ENCODE data around the gene KRTAP24-1. TPM values are rescaled to one million over a fixed set of nuclear protein-coding genes. Genes with fewer than 3 reads are reported as not detected.

The KRTAP24-1 gene
- not detected for total RNA-seq

- DNase-seq (no peak), ATAC-seq (no peak)
- Mint-ChIP-seq H3K27ac (no peak within 1 kb of the TSS), H3K36me3 (ENCODE audit: low read depth) (no peaks in the 10 kb centered on the region), H3K4me1 (ENCODE audit: low read depth) (no peaks in the 10 kb centered on the region), H3K9me3 (no peaks in the 10 kb centered on the region), H3K4me3 (no peak within 1 kb of the TSS), H3K27me3 (no peaks in the 10 kb centered on the region)
- TF ChIP-seq, protein P1, sequence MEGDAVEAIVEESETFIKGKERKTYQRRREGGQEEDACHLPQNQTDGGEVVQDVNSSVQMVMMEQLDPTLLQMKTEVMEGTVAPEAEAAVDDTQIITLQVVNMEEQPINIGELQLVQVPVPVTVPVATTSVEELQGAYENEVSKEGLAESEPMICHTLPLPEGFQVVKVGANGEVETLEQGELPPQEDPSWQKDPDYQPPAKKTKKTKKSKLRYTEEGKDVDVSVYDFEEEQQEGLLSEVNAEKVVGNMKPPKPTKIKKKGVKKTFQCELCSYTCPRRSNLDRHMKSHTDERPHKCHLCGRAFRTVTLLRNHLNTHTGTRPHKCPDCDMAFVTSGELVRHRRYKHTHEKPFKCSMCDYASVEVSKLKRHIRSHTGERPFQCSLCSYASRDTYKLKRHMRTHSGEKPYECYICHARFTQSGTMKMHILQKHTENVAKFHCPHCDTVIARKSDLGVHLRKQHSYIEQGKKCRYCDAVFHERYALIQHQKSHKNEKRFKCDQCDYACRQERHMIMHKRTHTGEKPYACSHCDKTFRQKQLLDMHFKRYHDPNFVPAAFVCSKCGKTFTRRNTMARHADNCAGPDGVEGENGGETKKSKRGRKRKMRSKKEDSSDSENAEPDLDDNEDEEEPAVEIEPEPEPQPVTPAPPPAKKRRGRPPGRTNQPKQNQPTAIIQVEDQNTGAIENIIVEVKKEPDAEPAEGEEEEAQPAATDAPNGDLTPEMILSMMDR (IDR thresholded peaks at IDR 0.05) = no peak
- intact Hi-C loops (cut with micrococcal nuclease) = no loop called here
- ChIA-PET CTCF (no interaction called here), POLR2A (no interaction called here)
These were observed at the start of gene KRTAP24-1 for GRCh38 chr21:30282850-30283249. Gene KRTAP24-1 (minus strand): TSS chr21:30282950. CDS start chr21:30282932, 18 bp downstream.

DNA sequence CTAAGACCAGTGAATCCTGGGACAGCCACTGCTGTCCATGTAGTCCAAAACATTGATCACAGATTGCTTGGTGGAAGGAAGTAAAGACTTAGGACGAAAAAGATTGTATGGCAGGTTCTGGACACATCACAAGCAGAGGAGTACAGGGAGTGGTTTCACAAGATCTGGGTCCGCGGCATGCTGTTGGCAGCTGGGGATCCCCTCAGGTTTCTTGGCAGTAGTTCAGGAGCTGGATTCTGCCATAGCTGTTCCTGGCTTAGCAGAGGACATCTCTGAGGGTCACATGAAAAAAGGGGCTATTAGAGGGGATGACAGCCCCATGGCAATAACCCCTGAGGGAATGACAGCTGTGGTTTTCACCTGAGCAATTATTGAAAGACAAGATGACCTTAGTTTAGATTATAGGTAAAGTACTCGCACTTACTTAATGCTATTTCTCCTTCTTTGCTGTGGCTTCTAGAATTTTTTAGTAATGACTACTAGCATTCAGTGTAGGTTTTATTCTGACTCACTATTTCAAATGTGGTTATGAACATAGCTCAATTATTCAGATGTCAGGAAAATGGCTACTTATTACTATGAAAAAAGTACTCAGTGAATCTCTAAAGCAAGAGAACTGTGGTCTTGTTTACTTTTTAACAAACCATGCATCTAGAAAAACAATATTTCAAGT lies 46.6 kb upstream of the KRTAP24-1 start:
- Mint-ChIP-seq H3K4me1 (ENCODE audit: low read depth) (no peaks in the 10 kb centered on the region), H3K27ac (no peak overlapping the region), H3K4me3 (no peak overlapping the region), H3K27me3 (peaks cover 3% of the 10 kb centered on the region), H3K9me3 (peaks cover 12% of the 10 kb centered on the region), H3K36me3 (ENCODE audit: low read depth) (peaks cover 1% of the 10 kb centered on the region)
- ATAC-seq = no peak
- ChIA-PET POLR2A (no interaction called here), CTCF (interaction anchor here (0.6 kb wide), 1 partner anchor 784 kb away, joined by 3 read pairs; no protein-coding TSS in a partner anchor)
- no peak for DNase-seq
- TF ChIP-seq, protein P1 (IDR thresholded peaks at IDR 0.05) = no peak
- intact Hi-C loops (cut with micrococcal nuclease) = no loop called here

- no peak for DNase-seq
- intact Hi-C loops (cut with micrococcal nuclease) = no loop called here
- TF ChIP-seq, protein P1 (IDR thresholded peaks at IDR 0.05) = no peak
- Mint-ChIP-seq H3K9me3 (peaks cover 12% of the 10 kb centered on the region), H3K4me3 (no peak overlapping the region), H3K4me1 (ENCODE audit: low read depth) (no peaks in the 10 kb centered on the region), H3K36me3 (ENCODE audit: low read depth) (peaks cover 1% of the 10 kb centered on the region), H3K27ac (no peak overlapping the region), H3K27me3 (peaks cover 3% of the 10 kb centered on the region)
- ATAC-seq = no peak
- ChIA-PET POLR2A (no interaction called here), CTCF (interaction anchor here (1.2 kb wide), 1 partner anchor 14 kb away, joined by 3 read pairs; no protein-coding TSS in a partner anchor)
These were observed 43.6 kb upstream of the KRTAP24-1 start for GRCh38 chr21:30326390-30326789.

- DNase-seq (no peak), ATAC-seq (no peak)
- intact Hi-C loops (cut with micrococcal nuclease) = no loop called here
- Mint-ChIP-seq H3K4me1 (ENCODE audit: low read depth) (no peaks in the 10 kb centered on the region), H3K4me3 (no peak within 1 kb of the TSS), H3K27ac (no peak within 1 kb of the TSS), H3K9me3 (no peaks in the 10 kb centered on the region), H3K27me3 (peaks cover 5% of the 10 kb centered on the region), H3K36me3 (ENCODE audit: low read depth) (peaks cover 1% of the 10 kb centered on the region)
- CTCF ChIA-PET = no interaction called here
- POLR2A ChIA-PET = no interaction called here
- TF ChIP-seq, protein P1 (IDR thresholded peaks at IDR 0.05) = no peak
These were observed 37.5 kb upstream of the KRTAP24-1 start, which contains the start of gene KRTAP26-1 for GRCh38 chr21:30320215-30320614. Gene KRTAP26-1 (minus strand): TSS chr21:30320315. CDS start chr21:30320035, 280 bp downstream.

DNA sequence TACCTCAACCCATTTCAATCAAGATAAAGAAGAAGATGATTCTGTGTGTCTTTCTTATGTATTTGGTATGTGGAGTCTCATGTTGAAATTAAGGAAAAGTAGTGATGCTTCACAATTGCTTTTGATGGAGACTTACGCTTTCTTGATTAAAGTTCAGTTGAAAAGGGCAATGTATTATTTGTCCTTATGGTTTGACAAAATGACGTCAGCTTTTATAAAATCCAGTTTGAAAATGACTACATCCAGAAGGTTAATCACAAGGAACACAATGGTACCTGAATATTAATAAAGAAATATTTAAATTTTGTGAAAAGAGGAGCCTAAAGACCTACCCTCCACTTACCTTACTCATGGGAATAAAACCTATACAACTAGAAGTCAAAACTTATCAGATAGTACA lies 33.0 kb upstream of the KRTAP24-1 start:
- intact Hi-C loops (cut with micrococcal nuclease) = no loop called here
- Mint-ChIP-seq H3K27me3 (peaks cover 7% of the 10 kb centered on the region), H3K36me3 (ENCODE audit: low read depth) (no peaks in the 10 kb centered on the region), H3K4me3 (no peak overlapping the region), H3K27ac (no peak overlapping the region), H3K4me1 (ENCODE audit: low read depth) (no peaks in the 10 kb centered on the region), H3K9me3 (no peaks in the 10 kb centered on the region)
- DNase-seq (no peak), ATAC-seq (no peak)
- TF ChIP-seq, protein P1 (IDR thresholded peaks at IDR 0.05) = no peak
- POLR2A ChIA-PET = no interaction called here
- CTCF ChIA-PET = no interaction called here

Data from activated CD8-positive, alpha-beta T cell treated with anti-CD3 and anti-CD28 coated beads for 36 hours (primary cell).